H9 (cell line): ENCODE measurements around the gene INPP5A. TPM values are rescaled to one million over a fixed set of nuclear protein-coding genes. Genes with fewer than 3 reads are reported as not detected.

Experiments
- DNase-seq: peaks from one replicate; pipeline ENCODE4 v3.0.0-alpha.2; 2017
- H2AFZ ChIP-seq: one replicate; pipeline ENCODE4 v1.6.1; 2013; ENCODE audit warnings: mild to moderate bottlenecking, low read length, control low read depth, moderate library complexity
- H2AK5ac ChIP-seq: 2 replicates; pipeline ENCODE4 v1.6.1; 2013; ENCODE audit warnings: low read length, control low read depth, mixed read lengths; ENCODE audit not compliant: insufficient read length
- H2BK120ac ChIP-seq: one replicate; pipeline ENCODE4 v1.6.1; 2013; ENCODE audit warnings: low read depth, mild to moderate bottlenecking, low read length, control low read depth, inconsistent platforms; ENCODE audit not compliant: poor library complexity, severe bottlenecking
- H2BK12ac ChIP-seq: 2 replicates; pipeline ENCODE4 v1.6.1; 2013; ENCODE audit warnings: low read length, control low read depth, mixed read lengths, low read depth; ENCODE audit not compliant: insufficient read length
- H2BK15ac ChIP-seq: 2 replicates; pipeline ENCODE4 v1.6.1; 2013; ENCODE audit warnings: low read depth, low read length, control low read depth
- H2BK20ac ChIP-seq: one replicate; pipeline ENCODE4 v1.6.1; 2013; ENCODE audit warnings: low read depth, mild to moderate bottlenecking, low read length, control low read depth, inconsistent platforms; ENCODE audit not compliant: poor library complexity, severe bottlenecking
- H2BK5ac ChIP-seq: 2 replicates; pipeline ENCODE4 v1.6.1; 2013; ENCODE audit warnings: low read length, control low read depth, mixed read lengths; ENCODE audit not compliant: insufficient read length
- H3K14ac ChIP-seq: 2 replicates; pipeline ENCODE4 v1.6.1; 2013; ENCODE audit warnings: low read length, control low read depth; ENCODE audit not compliant: insufficient read depth
- H3K18ac ChIP-seq: 2 replicates; pipeline ENCODE4 v1.6.1; 2013; ENCODE audit warnings: low read depth, mild to moderate bottlenecking, mixed read lengths, low read length, control low read depth; ENCODE audit not compliant: insufficient read length
- H3K23ac ChIP-seq: 2 replicates; pipeline ENCODE4 v1.6.1; 2013; ENCODE audit warnings: low read length, control low read depth, mixed read lengths, low read depth; ENCODE audit not compliant: insufficient read length
- H3K23me2 ChIP-seq: 2 replicates; pipeline ENCODE4 v1.6.1; 2013; ENCODE audit warnings: low read depth, mild to moderate bottlenecking, mixed read lengths, low read length, control low read depth; ENCODE audit not compliant: insufficient read length, poor library complexity, severe bottlenecking
- H3K27ac ChIP-seq: 2 replicates; pipeline ENCODE4 v1.5.1; 2013; ENCODE audit warnings: low read length, control low read depth, mixed read lengths, low read depth; ENCODE audit not compliant: insufficient read length
- H3K27me3 ChIP-seq: 2 replicates; pipeline ENCODE4 v1.6.1; 2013; ENCODE audit warnings: low read length, control low read depth, inconsistent platforms; ENCODE audit not compliant: insufficient read depth
- H3K4ac ChIP-seq: 2 replicates; pipeline ENCODE4 v1.6.1; 2013; ENCODE audit warnings: low read depth, mild to moderate bottlenecking, control low read depth, inconsistent platforms, low read length, moderate library complexity
- H3K4me1 ChIP-seq: 2 replicates; pipeline ENCODE4 v1.6.1; 2013; ENCODE audit warnings: low read length, control low read depth, inconsistent platforms; ENCODE audit not compliant: insufficient read depth
- H3K4me2 ChIP-seq: 2 replicates; pipeline ENCODE4 v1.6.1; 2013; ENCODE audit warnings: low read length, control low read depth, mixed read lengths; ENCODE audit not compliant: insufficient read length, insufficient read depth
- H3K56ac ChIP-seq: 2 replicates; pipeline ENCODE4 v1.6.1; 2013; ENCODE audit warnings: low read depth, mild to moderate bottlenecking, mixed read lengths, low read length, control low read depth; ENCODE audit not compliant: insufficient read length
- H3K79me1 ChIP-seq: 2 replicates; pipeline ENCODE4 v1.6.1; 2013; ENCODE audit warnings: low read depth, mild to moderate bottlenecking, moderate library complexity, low read length, control low read depth, inconsistent platforms; ENCODE audit not compliant: insufficient read depth, poor library complexity, severe bottlenecking
- H3K79me2 ChIP-seq: 2 replicates; pipeline ENCODE4 v1.6.1; 2013; ENCODE audit warnings: low read length, control low read depth, inconsistent platforms; ENCODE audit not compliant: insufficient read depth
- H3K9ac ChIP-seq: 2 replicates; pipeline ENCODE4 v1.6.1; 2013; ENCODE audit warnings: low read length, control low read depth, mixed read lengths; ENCODE audit not compliant: insufficient read length; ENCODE audit errors: extremely low read depth
- H3K9me3 ChIP-seq: one replicate; pipeline ENCODE4 v1.6.1; 2013; ENCODE audit warnings: low read depth, low read length, inconsistent platforms; ENCODE audit not compliant: control insufficient read depth
- H3T11ph ChIP-seq: one replicate; pipeline ENCODE4 v1.6.1; 2013; ENCODE audit warnings: mild to moderate bottlenecking, low read length, control low read depth, inconsistent platforms
- H4K20me1 ChIP-seq: one replicate; pipeline ENCODE4 v1.6.1; 2013; ENCODE audit not compliant: control insufficient read depth, insufficient read length, insufficient read depth
- H4K5ac ChIP-seq: 2 replicates; pipeline ENCODE4 v1.6.1; 2013; ENCODE audit warnings: low read depth, mild to moderate bottlenecking, mixed read lengths, low read length, control low read depth; ENCODE audit not compliant: insufficient read length
- H4K8ac ChIP-seq: replicated peaks from 2 replicates; pipeline ENCODE4 v1.6.1; 2013; ENCODE audit warnings: low read length, control low read depth, mixed read lengths, low read depth; ENCODE audit not compliant: insufficient read length
- H4K91ac ChIP-seq: 2 replicates; pipeline ENCODE4 v1.6.1; 2013; ENCODE audit warnings: low read depth, mild to moderate bottlenecking, moderate library complexity, mixed read lengths, low read length, control low read depth; ENCODE audit not compliant: insufficient read length
- H3K27ac Mint-ChIP-seq, 3 experiments: 2 replicates in 2 of 3; 3 replicates in 1 of 3; pipeline ENCODE4 v1.8.0; 2020 to 2021; ENCODE audit warnings: mixed read lengths in 3 of 3, mild to moderate bottlenecking in 1 of 3, moderate library complexity in 1 of 3
- H3K27me3 Mint-ChIP-seq: 2 replicates; pipeline ENCODE4 v1.8.0; 2021; ENCODE audit warnings: low read depth, mild to moderate bottlenecking, moderate library complexity, mixed read lengths
- H3K36me3 Mint-ChIP-seq, 3 experiments: 2 replicates in 2 of 3; 3 replicates in 1 of 3; pipeline ENCODE4 v1.8.0; 2020 to 2021; ENCODE audit warnings: low read depth in 3 of 3, mixed read lengths in 3 of 3; ENCODE audit not compliant: insufficient read depth in 1 of 3
- H3K4me1 Mint-ChIP-seq, 2 experiments: 2 replicates each; pipeline ENCODE4 v1.8.0; 2020; ENCODE audit warnings: mixed read lengths in 2 of 2
- H3K4me3 Mint-ChIP-seq, 2 experiments: 2 replicates in 1 of 2; 3 replicates in 1 of 2; pipeline ENCODE4 v1.8.0; 2020 to 2021; ENCODE audit warnings: mild to moderate bottlenecking in 2 of 2, mixed read lengths in 2 of 2, moderate library complexity in 1 of 2
- H3K9me3 Mint-ChIP-seq, 2 experiments: 2 replicates in 1 of 2; 3 replicates in 1 of 2; pipeline ENCODE4 v1.8.0; 2020; ENCODE audit warnings: mild to moderate bottlenecking in 2 of 2, mixed read lengths in 2 of 2, moderate library complexity in 1 of 2
- WGBS: extraction: QIAGEN DNeasy Blood & Tissue Kit; methylation state at CpG from one replicate; pipeline ENCODE4 v1.1.7; 2013; ENCODE audit warnings: missing lambda C conversion rate, low lambda C conversion rate, mixed read lengths; ENCODE audit not compliant: insufficient read length; ENCODE audit errors: extremely low coverage; 5-methylcytosine and 5-hydroxymethylcytosine counted together
- total RNA-seq: library from RNA; stranded (reverse); gene quantifications from 2 replicates; pipeline ENCODE4 v1.2.1, GENCODE V29; 2021
- TF ChIP-seq, protein P1 (sequence below): fragments of 200-600 bp; sonication (generic); conservative IDR thresholded peaks from 3 replicates; pipeline ENCODE4 v1.8.0; 2021; ENCODE audit warnings: antibody characterized with exemption, mild to moderate bottlenecking

The INPP5A gene
- total RNA-seq, 1 experiment from 2014 or later = 17.7 TPM

DNA sequence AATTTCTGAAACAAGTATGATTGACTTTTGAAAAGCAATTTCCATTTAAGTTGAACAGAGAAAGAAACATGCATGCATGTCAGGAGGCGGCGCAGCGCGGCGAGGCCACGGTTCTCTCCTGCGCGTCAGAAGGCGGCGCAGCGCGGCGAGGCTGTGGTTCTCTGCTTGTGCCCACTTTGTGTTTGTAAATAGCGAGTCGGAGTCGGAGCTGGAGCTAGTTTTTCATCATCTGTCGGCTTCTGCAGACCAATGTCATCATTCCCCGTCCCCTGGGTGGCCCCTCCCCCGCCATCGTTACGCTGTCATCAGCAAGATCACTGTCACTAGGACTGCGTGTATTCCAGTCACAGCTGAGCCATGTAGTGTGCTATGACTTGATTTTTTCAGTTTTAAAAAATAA, 49.2 kb downstream of the INPP5A start:
- Histone ChIP-seq H2AK5ac (no peak overlapping the region), H3K23ac (no peak overlapping the region), H3K14ac (no peak overlapping the region; the same call in 1 of the 2 replicates), H2BK12ac (no peak overlapping the region), H3K4me2 (no peak overlapping the region), H3K79me2 (peaks cover 1% of the 10 kb centered on the region; the same call in 1 of the 2 replicates), H3K23me2 (no peaks in the 10 kb centered on the region), H2BK20ac (no peak overlapping the region), H2BK15ac (no peak overlapping the region), H4K5ac (no peak overlapping the region), H3K4ac (no peak overlapping the region), H2BK120ac (no peak overlapping the region), H4K20me1 (no peaks in the 10 kb centered on the region), H2AFZ (no peak overlapping the region), H3K79me1 (no peaks in the 10 kb centered on the region), H4K8ac (no peak overlapping the region), H3T11ph (no peak overlapping the region), H3K27me3 (no peaks in the 10 kb centered on the region), H3K9ac (no peak overlapping the region), H3K18ac (no peak overlapping the region), H3K56ac (no peak overlapping the region), H3K9me3 (no peaks in the 10 kb centered on the region), H4K91ac (no peak overlapping the region), H2BK5ac (no peak overlapping the region), H3K27ac (no peak overlapping the region), H3K4me1 (no peaks in the 10 kb centered on the region)
- Mint-ChIP-seq H3K27me3 (peaks cover under 1% of the 10 kb centered on the region; the same call in 1 of the 2 replicates), H3K9me3 (no peaks in the 10 kb centered on the region), H3K27ac (peak overlapping the region in 1 of 3 experiments; percentile 6; a peak in 1 of 7 replicates), H3K36me3 (no peaks in the 10 kb centered on the region; a peak in 1 of 7 replicates), H3K4me3 (no peak overlapping the region), H3K4me1 (peaks cover 13 to 16% of the 10 kb centered on the region in 2 experiments)
- no CpG with 5 or more reads among the region's 22 CpGs for WGBS
- TF ChIP-seq, protein P1, sequence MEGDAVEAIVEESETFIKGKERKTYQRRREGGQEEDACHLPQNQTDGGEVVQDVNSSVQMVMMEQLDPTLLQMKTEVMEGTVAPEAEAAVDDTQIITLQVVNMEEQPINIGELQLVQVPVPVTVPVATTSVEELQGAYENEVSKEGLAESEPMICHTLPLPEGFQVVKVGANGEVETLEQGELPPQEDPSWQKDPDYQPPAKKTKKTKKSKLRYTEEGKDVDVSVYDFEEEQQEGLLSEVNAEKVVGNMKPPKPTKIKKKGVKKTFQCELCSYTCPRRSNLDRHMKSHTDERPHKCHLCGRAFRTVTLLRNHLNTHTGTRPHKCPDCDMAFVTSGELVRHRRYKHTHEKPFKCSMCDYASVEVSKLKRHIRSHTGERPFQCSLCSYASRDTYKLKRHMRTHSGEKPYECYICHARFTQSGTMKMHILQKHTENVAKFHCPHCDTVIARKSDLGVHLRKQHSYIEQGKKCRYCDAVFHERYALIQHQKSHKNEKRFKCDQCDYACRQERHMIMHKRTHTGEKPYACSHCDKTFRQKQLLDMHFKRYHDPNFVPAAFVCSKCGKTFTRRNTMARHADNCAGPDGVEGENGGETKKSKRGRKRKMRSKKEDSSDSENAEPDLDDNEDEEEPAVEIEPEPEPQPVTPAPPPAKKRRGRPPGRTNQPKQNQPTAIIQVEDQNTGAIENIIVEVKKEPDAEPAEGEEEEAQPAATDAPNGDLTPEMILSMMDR = no peak
- DNase-seq = no peak
